ENCODE data around the gene DRGX. TPM values are rescaled to one million over a fixed set of nuclear protein-coding genes. Genes with fewer than 3 reads are reported as not detected.

The DRGX gene
- total and polyA plus RNA-seq, 2 donors (not counting 3 experiments of a cell fraction or from before 2014, with no cell fraction given) = not detected

DNA sequence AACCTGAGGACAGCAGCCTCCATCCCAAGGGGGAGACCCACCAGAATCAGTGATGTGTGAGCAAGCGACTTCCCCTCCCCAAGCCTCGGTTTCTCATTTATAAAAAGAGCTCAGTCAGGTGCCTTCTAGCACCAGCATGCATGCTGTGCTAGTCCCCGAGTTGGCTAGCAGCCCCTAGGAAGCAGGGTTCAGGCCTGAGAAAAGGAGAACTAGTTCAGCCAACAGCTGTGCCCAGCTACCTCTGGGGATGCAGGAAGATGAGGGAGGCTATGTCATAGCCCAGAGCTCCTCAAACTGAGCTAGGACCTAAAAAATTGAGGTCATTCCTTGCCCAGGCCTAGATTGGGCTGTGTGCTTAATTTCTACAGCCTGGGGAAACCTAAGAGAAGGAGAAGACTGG, 13.7 kb downstream of the DRGX start:
- DNase-seq (ENCODE audit: low read depth, low spot score) = no peak
- no TSS peak for BruUV-seq (replicated peaks)

More for the DNA sequence above, 13.7 kb downstream of the DRGX start:
- H3K9me1 ChIP-seq (replicated peaks; ENCODE audit: control insufficient read depth, extremely low read depth, insufficient read depth, low read length) = no peaks in the 10 kb centered on the region
- no peaks in the 10 kb centered on the region for H3K79me2 ChIP-seq (ENCODE audit: control insufficient read depth, insufficient read depth, low read length)
- no peaks in the 10 kb centered on the region for H3K4me1 ChIP-seq (ENCODE audit: control insufficient read depth, extremely low read depth, insufficient read depth, low read length)
- intact Hi-C loops (cut with micrococcal nuclease) = no loop called here
- no peak overlapping the region for H3K4me3 ChIP-seq (replicated peaks in 1 of 3; ENCODE audit: insufficient read depth in 1 of 3, low read depth in 1 of 3, low read length in 3 of 3)
- peaks cover under 1 to 6% of the 10 kb centered on the region in 2 experiments for H3K27me3 ChIP-seq (ENCODE audit: control insufficient read depth in 2 of 2, insufficient read depth in 2 of 2, low read length in 2 of 2)
- ChIA-PET POLR2A (no interaction called here), CTCF (interaction anchor here (0.5 kb wide), 1 partner anchor 694 kb away, joined by 3 read pairs; no protein-coding TSS in a partner anchor)
- no peak overlapping the region for H3K9ac ChIP-seq (replicated peaks; ENCODE audit: extremely low read depth, insufficient read depth, low read length)
- no peak overlapping the region for H3K4me2 ChIP-seq (ENCODE audit: insufficient read depth, low read length)
- no peaks in the 10 kb centered on the region for H3K9me3 ChIP-seq (replicated peaks; ENCODE audit: control insufficient read depth, insufficient read depth, low read length)
- dilution Hi-C loops (cut with MboI; ENCODE audit: extremely low pct_ligation_motif_present, low sequenced_read_pairs) = no loop called here
- no peak for FAIRE-seq
- no peaks in the 10 kb centered on the region for H3K36me3 ChIP-seq (ENCODE audit: control insufficient read depth in 2 of 2, extremely low read depth in 1 of 2, insufficient read depth in 2 of 2, low read length in 2 of 2)
- no peak overlapping the region for H3K27ac ChIP-seq (ENCODE audit: insufficient read depth, low read depth, low read length)
- no peaks in the 10 kb centered on the region for H4K20me1 ChIP-seq (replicated peaks; ENCODE audit: control insufficient read depth, extremely low read depth, insufficient read depth, low read length)
- H2AFZ ChIP-seq (ENCODE audit: low read depth, low read length) = no peak overlapping the region
- no peak for TF ChIP-seq POLR2A (IDR thresholded peaks at IDR 0.05; ENCODE audit: low read depth, low read length)
- no peak for TF ChIP-seq MYC (IDR thresholded peaks at IDR 0.05; ENCODE audit: low read depth, low read length)
- TF ChIP-seq POLR2AphosphoS5 (IDR thresholded peaks at IDR 0.05; ENCODE audit: insufficient read depth, low read depth, low read length) = no peak
- no peak for TF ChIP-seq JUN (IDR thresholded peaks at IDR 0.05; ENCODE audit: borderline replicate concordance, insufficient read depth, insufficient read length, low read depth)
- TF ChIP-seq MAX (IDR thresholded peaks at IDR 0.05; ENCODE audit: insufficient read depth, insufficient read length) = no peak
- no peak for TF ChIP-seq EZH2 (IDR thresholded peaks at IDR 0.05; ENCODE audit: borderline replicate concordance, low read depth, low read length, severe bottlenecking)
- TF ChIP-seq CTCF (IDR thresholded peaks at IDR 0.05; ENCODE audit: extremely low read depth in 1 of 2, insufficient read depth in 1 of 2, low read depth in 1 of 2, low read length in 2 of 2) = no peak
- TF ChIP-seq GATA2 (IDR thresholded peaks at IDR 0.05; ENCODE audit: insufficient read depth, insufficient read length, low read depth, low read length) = no peak

All from endothelial cell of umbilical vein (primary cell).